Mucosa of gallbladder (tissue), 1 donor: Measurements from ENCODE around the gene CRTC1. TPM values are rescaled to one million over a fixed set of nuclear protein-coding genes. Genes with fewer than 3 reads are reported as not detected.
"Not testable (repeated sequence)": the region's sequence is repeated elsewhere in the genome, so short reads cannot be mapped to it uniquely, and the experiment has no call there.

Source experiments
- DNase-seq: peaks from one replicate; pipeline ENCODE4 v3.0.0-alpha.2; 2020; ENCODE audit warnings: low spot score
- total RNA-seq: library from RNA; stranded (reverse); gene quantifications from one replicate; pipeline ENCODE4 v1.2.1, GENCODE V29; 2021
- donor health status: DM: no; HTN: no; CAD: no.

CRTC1 gene
- total RNA-seq, 1 donor from 2014 or later: 23.6 TPM

GRCh38 chr19:18726846-18727245, 43.4 kb downstream of the CRTC1 start:
- DNase-seq: no peak

GRCh38 chr19:18727602-18728001, 44.1 kb downstream of the CRTC1 start:
- DNase-seq: not testable (repeated sequence)

GRCh38 chr19:18729933-18730530, 46.6 kb downstream of the CRTC1 start:
- no peak for DNase-seq

GRCh38 chr19:18730885-18731513, 47.5 kb downstream of the CRTC1 start:
- DNase-seq: no peak

- no peak for DNase-seq
Measured at GRCh38 chr19:18731562-18732008, 48.1 kb downstream of the CRTC1 start.

GRCh38 chr19:18733196-18733647, 49.7 kb downstream of the CRTC1 start:
- peak; percentile 75 for DNase-seq

- not testable (repeated sequence) for DNase-seq
Measured at GRCh38 chr19:18733762-18734332, 50.4 kb downstream of the CRTC1 start.

- DNase-seq: no peak
Measured at GRCh38 chr19:18735324-18735723, 51.8 kb downstream of the CRTC1 start.

- no peak for DNase-seq
Measured at GRCh38 chr19:18735752-18736151, 52.3 kb downstream of the CRTC1 start.

GRCh38 chr19:18736415-18737336, 53.2 kb downstream of the CRTC1 start:
- DNase-seq: peak; percentile 55

- no peak for DNase-seq
Measured at GRCh38 chr19:18737337-18737953, 54.0 kb downstream of the CRTC1 start.

- DNase-seq: no peak
Measured at GRCh38 chr19:18737954-18738351, 54.5 kb downstream of the CRTC1 start.

GRCh38 chr19:18738961-18739690, 55.6 kb downstream of the CRTC1 start:
- no peak for DNase-seq

GRCh38 chr19:18741124-18742121, 57.9 kb downstream of the CRTC1 start:
- DNase-seq: peak; percentile 84

- DNase-seq: no peak
Measured at GRCh38 chr19:18742324-18742723, 58.8 kb downstream of the CRTC1 start.

- DNase-seq: peak; percentile 87
Measured at GRCh38 chr19:18742838-18743783, 59.6 kb downstream of the CRTC1 start.

GRCh38 chr19:18743784-18744418, 60.4 kb downstream of the CRTC1 start:
- no peak for DNase-seq
